Stimulated activated CD8-positive, alpha-beta memory T cell treated with anti-CD3 and anti-CD28 coated beads, Interleukin-12 subunit alpha, Interleukin-12 subunit beta, amount 100 ng/mL, for 24 hours (primary cell): ENCODE data around the gene CACNA1B.
"Not testable (repeated sequence)": the region's sequence is repeated elsewhere in the genome, so short reads cannot be mapped to it uniquely, and the experiment has no call there.

Experiments
- DNase-seq: peaks from one replicate; pipeline ENCODE4 v3.0.0-alpha.2; 2020; ENCODE audit errors: extremely low read depth

CACNA1B gene

GRCh38 chr9:138015021-138015829, 137.6 kb downstream of the CACNA1B start:
- DNase-seq: no peak

DNA sequence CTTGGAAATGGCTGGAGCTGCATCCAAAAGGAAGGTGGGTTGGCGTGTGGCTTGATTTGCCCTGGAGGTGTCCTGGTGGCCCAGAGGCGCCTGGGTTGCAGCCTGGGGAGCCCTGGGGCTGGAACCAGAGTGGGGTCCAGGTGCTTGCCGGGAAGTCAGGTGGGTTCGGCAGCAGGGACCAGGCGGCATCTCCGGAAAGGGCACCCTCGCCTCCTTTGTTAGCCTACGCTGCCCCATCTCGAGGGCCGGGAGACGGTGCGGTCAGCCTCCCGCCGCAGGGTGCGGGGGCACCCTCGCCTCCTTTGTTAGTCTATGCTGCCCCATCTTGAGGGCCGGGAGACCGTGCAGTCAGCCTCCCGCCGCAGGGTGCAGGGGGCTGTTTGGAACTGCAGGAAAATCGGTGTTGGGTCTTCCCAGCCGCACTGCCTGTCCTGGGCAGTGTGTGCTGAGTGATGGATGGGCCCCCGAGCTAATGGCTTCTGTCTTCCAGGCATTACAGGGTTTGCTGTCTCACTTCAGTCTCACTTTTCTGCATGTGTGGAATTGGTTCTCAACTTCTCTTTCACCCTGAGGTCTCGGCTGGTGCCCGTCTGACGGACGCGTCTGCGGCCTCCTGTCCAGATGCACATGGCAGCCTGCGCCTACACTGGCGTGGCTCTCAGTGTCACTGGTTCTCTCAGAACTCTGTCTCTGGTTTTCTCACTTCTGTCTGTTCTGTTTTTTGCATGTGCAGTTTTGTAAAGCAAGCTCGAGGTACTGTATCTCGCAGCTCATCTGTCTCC, 139.0 kb downstream of the CACNA1B start:
- DNase-seq: no peak

DNA sequence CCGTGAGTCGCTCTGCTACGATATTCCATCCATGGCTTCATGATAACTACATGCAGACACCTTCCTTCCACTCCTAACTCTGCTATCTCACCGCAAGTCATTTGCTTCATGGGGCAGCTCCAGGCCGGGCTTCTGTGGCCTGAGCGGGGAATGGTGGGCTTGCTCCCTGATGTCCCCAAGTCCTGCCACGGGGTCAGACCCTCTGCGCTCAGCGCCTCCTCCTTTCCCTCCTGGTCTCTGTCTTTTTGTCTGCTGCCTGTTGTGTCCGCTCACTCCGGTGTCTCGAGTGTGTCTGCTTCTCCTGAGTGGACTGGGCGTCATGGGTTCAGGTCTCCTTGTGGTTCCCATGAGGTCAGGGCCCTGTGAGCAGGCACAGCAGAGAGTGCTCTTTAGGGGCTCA, 139.6 kb downstream of the CACNA1B start:
- no peak for DNase-seq

DNA sequence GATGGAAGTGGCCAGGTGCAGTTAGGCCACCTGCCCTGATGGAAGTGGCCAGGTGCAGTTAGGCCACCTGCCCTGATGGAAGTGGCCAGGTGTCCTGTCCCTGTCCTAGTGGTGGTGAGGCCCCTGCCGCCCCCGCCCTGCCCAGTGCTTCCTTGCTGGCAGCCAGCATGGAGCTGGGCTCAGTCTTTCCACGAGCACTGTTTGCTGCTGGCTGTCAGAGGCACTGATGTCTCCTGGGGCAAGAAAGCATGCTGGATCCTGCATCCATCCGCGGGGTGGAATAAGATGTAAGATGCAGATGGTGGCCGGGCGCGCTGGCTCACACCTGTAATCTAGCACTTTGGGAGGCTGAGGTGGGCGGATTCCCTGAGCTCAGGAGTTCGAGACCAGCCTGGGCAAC, 141.9 kb downstream of the CACNA1B start:
- not testable (repeated sequence) for DNase-seq

- no peak for DNase-seq
Observed at GRCh38 chr9:138020120-138020794, 142.7 kb downstream of the CACNA1B start.

DNA sequence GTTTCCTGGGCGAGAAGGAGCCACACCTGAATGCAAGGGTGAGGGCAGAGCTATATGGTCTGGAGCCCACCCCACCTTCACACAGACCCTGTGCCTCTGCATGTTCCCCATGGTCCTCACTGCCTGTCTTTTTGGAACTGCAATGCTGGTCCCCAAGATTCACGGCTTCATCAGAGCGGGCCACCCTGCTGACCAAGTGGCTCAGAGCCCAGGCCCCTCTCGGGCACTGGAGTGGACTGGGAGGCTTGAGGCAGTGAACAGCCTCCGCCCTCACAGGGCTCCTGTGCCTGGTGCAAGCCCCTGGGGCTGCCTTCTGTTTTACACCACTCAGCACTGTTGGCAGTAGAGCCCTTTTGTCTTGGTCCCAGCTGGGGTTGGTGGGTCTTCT, 143.2 kb downstream of the CACNA1B start:
- DNase-seq: no peak

DNA sequence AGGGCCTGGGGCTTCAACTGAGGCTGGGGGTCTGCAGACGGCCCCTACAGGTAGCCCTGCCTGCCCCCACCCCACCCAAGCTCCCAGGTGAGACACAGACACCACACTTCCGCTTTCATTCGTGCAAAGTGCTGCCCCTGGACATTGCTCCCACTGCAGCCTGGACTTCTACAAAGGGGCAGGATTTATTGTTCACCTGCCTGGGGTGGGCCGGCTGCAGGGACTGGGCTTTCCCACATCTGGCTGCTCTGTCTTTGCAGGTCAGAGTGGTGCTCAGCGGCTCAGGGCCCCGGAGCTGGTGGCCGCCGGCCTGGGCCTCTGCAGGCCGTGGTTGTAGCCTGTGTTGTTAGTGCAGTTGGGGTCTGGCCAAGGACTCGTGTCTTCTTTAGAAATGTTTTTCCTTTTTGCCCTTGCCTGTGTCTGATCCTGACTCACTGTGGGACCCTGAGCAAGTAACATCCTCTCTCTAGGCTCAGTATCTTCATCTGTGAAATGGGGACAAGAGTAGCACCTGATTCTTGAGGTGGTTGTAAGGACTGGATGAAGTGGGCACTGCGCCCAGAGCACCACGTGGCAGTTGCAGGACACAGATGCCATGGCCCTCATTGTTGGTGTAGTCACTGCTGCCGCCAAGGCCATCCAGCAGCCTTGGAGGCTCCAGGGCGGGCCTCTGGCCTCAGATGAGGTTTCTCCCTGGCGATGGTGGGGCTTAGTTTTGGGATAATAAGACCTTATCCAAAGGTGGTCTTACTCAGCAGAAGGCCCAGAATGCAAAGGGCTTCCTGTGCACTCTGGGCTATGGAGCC, 143.9 kb downstream of the CACNA1B start:
- no peak for DNase-seq

DNA sequence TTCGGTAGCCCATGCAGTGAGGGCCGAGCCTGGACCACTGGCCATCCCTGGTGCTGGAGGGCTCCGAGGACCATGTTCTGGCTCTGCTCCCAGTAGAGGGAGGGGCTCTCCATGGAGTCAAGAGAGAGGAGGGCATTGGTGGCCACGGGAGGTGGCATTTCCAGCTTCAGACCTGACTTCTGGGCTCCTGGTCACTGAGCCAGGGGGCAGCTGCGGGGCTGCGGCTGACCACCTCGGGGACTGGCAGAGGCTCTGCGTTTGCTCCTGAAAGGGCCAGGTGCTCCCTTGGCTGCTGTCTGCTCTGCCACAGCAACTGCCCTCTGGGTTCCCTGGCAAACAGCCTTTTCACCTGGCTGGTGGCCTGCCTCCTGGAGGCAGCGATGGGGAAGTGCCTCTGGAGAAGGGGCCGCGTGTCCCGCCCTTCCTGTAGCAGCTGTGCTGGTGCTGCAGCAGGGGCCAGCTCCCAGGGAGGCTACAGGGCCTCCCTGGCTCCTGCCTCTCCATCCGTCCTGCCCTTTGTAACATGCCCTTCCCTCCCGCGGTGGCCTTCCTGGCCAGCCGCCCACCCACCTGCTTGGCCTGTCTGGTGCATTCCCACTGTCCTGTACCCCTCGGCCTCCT, 144.6 kb downstream of the CACNA1B start:
- DNase-seq: no peak

- DNase-seq: no peak
Observed at GRCh38 chr9:138022756-138023393, 145.3 kb downstream of the CACNA1B start.

DNA sequence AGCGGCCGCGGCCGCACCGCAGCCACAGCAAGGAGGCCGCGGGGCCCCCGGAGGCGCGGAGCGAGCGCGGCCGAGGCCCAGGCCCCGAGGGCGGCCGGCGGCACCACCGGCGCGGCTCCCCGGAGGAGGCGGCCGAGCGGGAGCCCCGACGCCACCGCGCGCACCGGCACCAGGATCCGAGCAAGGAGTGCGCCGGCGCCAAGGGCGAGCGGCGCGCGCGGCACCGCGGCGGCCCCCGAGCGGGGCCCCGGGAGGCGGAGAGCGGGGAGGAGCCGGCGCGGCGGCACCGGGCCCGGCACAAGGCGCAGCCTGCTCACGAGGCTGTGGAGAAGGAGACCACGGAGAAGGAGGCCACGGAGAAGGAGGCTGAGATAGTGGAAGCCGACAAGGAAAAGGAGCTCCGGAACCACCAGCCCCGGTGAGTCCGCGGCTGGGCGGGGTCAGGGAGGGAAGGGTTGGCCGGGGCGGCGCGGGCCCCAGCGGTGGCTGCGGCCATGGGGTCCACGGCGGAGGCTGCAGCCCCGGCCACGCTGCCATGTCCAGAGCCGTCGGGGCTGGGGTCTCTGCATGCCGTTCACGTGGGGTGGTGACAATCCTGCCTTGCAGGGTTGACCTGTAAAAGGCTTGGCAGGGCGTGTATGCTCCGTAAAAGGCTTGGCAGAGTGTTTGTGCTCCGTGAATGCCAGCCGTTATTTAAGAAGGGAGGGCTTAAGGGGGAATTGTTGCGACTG, 146.0 kb downstream of the CACNA1B start:
- DNase-seq: no peak

- no peak for DNase-seq
Observed at GRCh38 chr9:138024131-138024530, 146.5 kb downstream of the CACNA1B start.

DNA sequence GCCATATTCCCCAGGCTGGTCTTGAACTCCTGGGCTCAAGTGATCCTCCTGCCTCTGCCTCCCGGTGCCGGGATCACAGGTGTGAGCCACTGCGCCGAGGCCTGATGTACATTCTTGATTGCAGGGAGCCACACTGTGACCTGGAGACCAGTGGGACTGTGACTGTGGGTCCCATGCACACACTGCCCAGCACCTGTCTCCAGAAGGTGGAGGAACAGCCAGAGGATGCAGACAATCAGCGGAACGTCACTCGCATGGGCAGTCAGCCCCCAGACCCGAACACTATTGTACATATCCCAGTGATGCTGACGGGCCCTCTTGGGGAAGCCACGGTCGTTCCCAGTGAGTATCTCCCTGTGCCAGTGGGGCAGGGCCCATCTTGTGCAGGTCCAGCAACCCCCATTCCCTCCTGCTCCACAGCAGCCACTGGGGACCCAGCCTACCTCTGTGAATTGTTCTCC, 147.3 kb downstream of the CACNA1B start:
- DNase-seq: no peak

- no peak for DNase-seq
Observed at GRCh38 chr9:138025417-138025816, 147.8 kb downstream of the CACNA1B start.

DNA sequence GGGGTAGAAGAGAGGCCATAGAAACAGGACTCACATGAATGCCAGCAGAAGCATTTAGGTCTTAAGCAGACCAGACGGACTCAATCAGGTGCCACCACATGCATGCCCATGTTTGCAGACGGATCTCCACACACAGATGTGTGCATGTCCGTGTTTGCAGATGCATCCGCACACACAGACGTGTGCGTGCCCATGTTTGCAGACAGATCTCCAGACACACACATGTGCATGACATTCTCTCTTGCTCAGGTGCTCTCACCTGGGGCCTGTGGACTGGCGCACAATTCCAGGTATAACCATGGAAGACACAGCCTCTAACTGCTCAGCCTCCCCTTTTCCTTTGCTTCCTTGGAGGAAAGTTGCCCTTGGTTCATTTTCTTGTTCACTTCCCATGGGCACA, 148.3 kb downstream of the CACNA1B start:
- no peak for DNase-seq

GRCh38 chr9:138028596-138028995, 151.0 kb downstream of the CACNA1B start:
- DNase-seq: no peak

DNA sequence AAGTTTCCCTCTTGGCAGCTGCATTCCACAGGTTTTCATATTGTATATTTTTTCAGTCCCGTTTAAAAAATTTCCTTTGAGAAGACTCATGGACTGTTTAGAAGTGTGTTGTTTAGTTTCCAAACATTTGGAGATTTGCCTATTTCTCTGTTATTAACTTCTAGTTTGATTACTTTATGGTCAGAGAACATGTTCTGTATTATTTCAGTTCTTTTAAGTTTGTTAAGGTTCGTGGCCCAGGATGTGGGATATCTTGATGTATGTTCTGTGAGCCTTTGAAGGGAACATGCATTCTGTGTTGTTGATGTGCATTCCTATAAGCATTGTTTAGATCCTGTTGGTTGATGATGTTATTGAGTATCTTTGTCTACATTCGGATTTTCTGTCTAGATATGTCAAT, 153.6 kb downstream of the CACNA1B start:
- no peak for DNase-seq

GRCh38 chr9:138033950-138034349, 156.4 kb downstream of the CACNA1B start:
- DNase-seq: no peak

DNA sequence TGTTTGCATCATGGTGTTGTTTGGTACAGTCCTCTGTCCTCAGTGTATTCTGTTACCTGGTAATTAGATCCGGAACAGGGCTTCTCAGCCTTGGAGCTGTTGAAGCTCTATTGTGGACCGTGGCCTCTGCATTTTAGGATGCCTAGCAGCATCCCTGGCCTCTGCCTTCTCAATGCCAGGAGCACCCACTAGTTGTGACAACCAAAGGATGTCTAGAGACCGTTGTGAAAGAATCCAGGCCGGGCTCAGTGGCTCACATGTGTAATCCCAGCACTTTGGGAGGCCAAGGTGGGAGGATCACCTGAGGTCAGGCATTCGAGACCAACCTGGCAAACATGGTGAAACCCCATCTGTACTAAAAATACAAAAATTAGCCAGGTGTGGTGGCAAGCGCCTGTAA, 159.6 kb downstream of the CACNA1B start:
- DNase-seq: no peak

GRCh38 chr9:138038244-138038671, 160.7 kb downstream of the CACNA1B start:
- DNase-seq: no peak
